Measurements from ENCODE around the gene FAM3A. TPM values are rescaled to one million over a fixed set of nuclear protein-coding genes. Genes with fewer than 3 reads are reported as not detected.

Gene FAM3A
- total and polyA plus RNA-seq, 7 experiments from 2014 or later = 22.2 to 63.7 (median 43.0) TPM

GRCh38 chrX:154515090-154515965 is 704 bp downstream of the FAM3A start:
- H3K36me3 ChIP-seq (ENCODE audit: control insufficient read depth in 2 of 3, insufficient read depth in 3 of 3, low read length in 3 of 3) = no peaks in the 10 kb centered on the region
- H3K4me1 ChIP-seq (ENCODE audit: control insufficient read depth in 2 of 2, insufficient read depth in 2 of 2, low read length in 2 of 2) = peaks cover 6 to 12% of the 10 kb centered on the region in 2 donors
- H3K4me1 Mint-ChIP-seq = peaks cover 18 to 39% (median 30%) of the 10 kb centered on the region in 7 donors
- peaks cover 0 to 13% (median 3%) of the 10 kb centered on the region in 5 donors for H3K36me3 Mint-ChIP-seq
- peak overlapping the region; percentile 93 for H3K27ac ChIP-seq (ENCODE audit: low read depth, low read length)
- H3K27me3 Mint-ChIP-seq = no peaks in the 10 kb centered on the region
- CTCF ChIA-PET = no interaction called here
- H3K4me3 Mint-ChIP-seq = peak overlapping the region; percentile 75 to 89 (median 83)
- POLR2A ChIA-PET = interaction anchor here (0.6 to 5.5 kb wide), 11 partner anchors 8 to 544 kb away, joined by 3 to 69 read pairs (median 3); partner anchors contain the start of genes IKBKG, RPL10, SLC10A3 and UBL4A
- H3K27ac Mint-ChIP-seq = peak overlapping the region; percentile 8 to 95 (median 87)
- peak overlapping the region; percentile 55 for H3K4me3 ChIP-seq (ENCODE audit: low read length)
- DNase-seq (no peak), ATAC-seq (no peak)
- intact Hi-C loops (cut with micrococcal nuclease) = loop anchor here in 1 of 2 donors (10.0 kb wide), 1 partner anchor 141 kb away; the partner anchor contains the start of genes EMD and FLNA
- no peaks in the 10 kb centered on the region for H3K27me3 ChIP-seq (ENCODE audit: control insufficient read depth in 2 of 2, insufficient read depth in 2 of 2, low read length in 2 of 2)
- no peaks in the 10 kb centered on the region for H3K9me3 ChIP-seq (ENCODE audit: control insufficient read depth in 2 of 3, low read length in 3 of 3)
- peaks cover 0 to 5% (median 0%) of the 10 kb centered on the region in 11 donors for H3K9me3 Mint-ChIP-seq

GRCh38 chrX:154513716-154514115 is 2.3 kb downstream of the FAM3A start:
- H3K4me3 ChIP-seq (ENCODE audit: low read length) = no peak overlapping the region
- H3K27me3 ChIP-seq (ENCODE audit: control insufficient read depth in 2 of 2, insufficient read depth in 2 of 2, low read length in 2 of 2) = no peaks in the 10 kb centered on the region
- no peak for ATAC-seq
- Mint-ChIP-seq H3K27me3 (no peaks in the 10 kb centered on the region), H3K36me3 (peaks cover 11 to 25% (median 14%) of the 10 kb centered on the region in 5 donors), H3K9me3 (peaks cover 0 to 5% (median 0%) of the 10 kb centered on the region in 11 donors), H3K4me1 (peaks cover 18 to 39% (median 35%) of the 10 kb centered on the region in 7 donors), H3K4me3 (peak overlapping the region in 9 of 10 donors; percentile 27 to 67 (median 52)), H3K27ac (peak overlapping the region; percentile 38 to 93 (median 71))
- H3K27ac ChIP-seq (ENCODE audit: low read depth, low read length) = no peak overlapping the region
- ChIA-PET POLR2A (interaction anchor here (2.6 to 5.5 kb wide), 2 partner anchors 13 to 25 kb away, joined by 7 to 69 read pairs; partner anchors contain the start of genes SLC10A3 and UBL4A), CTCF (interaction anchor here (0.6 kb wide), 1 partner anchor 22 kb away, joined by 3 read pairs; no protein-coding TSS in a partner anchor)
- intact Hi-C loops (cut with micrococcal nuclease) = loop anchor here in 1 of 2 donors (10.0 kb wide), 1 partner anchor 139 kb away; the partner anchor contains the start of genes EMD and FLNA
- H3K36me3 ChIP-seq (ENCODE audit: control insufficient read depth in 2 of 3, insufficient read depth in 3 of 3, low read length in 3 of 3) = peaks cover 0 to 12% (median 0%) of the 10 kb centered on the region in 3 experiments
- peaks cover 6 to 12% of the 10 kb centered on the region in 2 donors for H3K4me1 ChIP-seq (ENCODE audit: control insufficient read depth in 2 of 2, insufficient read depth in 2 of 2, low read length in 2 of 2)
- DNase-seq = no peak
- no peaks in the 10 kb centered on the region for H3K9me3 ChIP-seq (ENCODE audit: control insufficient read depth in 2 of 3, low read length in 3 of 3)

DNA sequence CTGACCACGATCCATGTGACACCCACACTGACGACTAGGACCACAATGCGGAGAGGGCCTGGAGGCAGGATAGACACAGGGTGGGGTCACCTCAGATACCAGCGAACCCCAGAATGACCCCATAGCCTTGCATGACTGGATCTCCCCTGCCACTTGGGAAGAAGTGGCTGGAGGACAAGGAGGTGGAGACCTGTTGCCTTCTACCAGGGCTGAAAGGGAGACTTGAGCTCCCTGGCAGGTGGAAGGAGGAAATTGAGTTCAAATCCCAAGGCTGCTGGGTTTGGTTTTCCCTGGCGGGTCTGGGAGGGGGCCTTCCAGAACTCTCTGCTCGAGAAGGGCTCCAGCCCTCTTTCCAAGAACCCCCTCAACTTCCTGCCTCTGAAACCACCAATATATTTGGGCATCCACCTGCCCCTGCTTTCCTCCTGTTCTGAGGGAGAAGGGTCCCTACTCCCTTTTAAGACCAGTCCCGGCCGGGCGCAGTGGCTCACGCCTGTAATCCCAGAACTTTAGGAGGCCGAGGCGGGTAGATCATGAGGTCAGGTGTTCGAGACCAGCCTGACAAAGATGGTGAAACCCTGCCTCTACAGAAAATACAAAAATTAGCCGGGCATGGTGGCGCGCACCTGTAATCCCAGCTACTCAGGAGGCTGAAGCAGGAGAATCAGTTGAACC is 3.0 kb downstream of the FAM3A start:
- CTCF ChIA-PET = no interaction called here
- H3K4me1 ChIP-seq (ENCODE audit: control insufficient read depth in 2 of 2, insufficient read depth in 2 of 2, low read length in 2 of 2) = peaks cover 6 to 12% of the 10 kb centered on the region in 2 donors

GRCh38 chrX:154511761-154512160 is 4.3 kb downstream of the FAM3A start:
- Mint-ChIP-seq H3K27ac (peak overlapping the region; percentile 79 to 93 (median 87)), H3K27me3 (no peaks in the 10 kb centered on the region), H3K9me3 (peaks cover 0 to 4% (median 0%) of the 10 kb centered on the region in 11 donors), H3K4me3 (peak overlapping the region in 7 of 10 donors; percentile 7 to 66 (median 48)), H3K36me3 (peaks cover 11 to 29% (median 15%) of the 10 kb centered on the region in 5 donors), H3K4me1 (peaks cover 18 to 39% (median 35%) of the 10 kb centered on the region in 7 donors)
- H3K4me3 ChIP-seq (ENCODE audit: low read length) = no peak overlapping the region
- POLR2A ChIA-PET = no interaction called here
- no peak for DNase-seq
- peaks cover 6 to 11% of the 10 kb centered on the region in 2 donors for H3K4me1 ChIP-seq (ENCODE audit: control insufficient read depth in 2 of 2, insufficient read depth in 2 of 2, low read length in 2 of 2)
- no peaks in the 10 kb centered on the region for H3K27me3 ChIP-seq (ENCODE audit: control insufficient read depth in 2 of 2, insufficient read depth in 2 of 2, low read length in 2 of 2)
- peaks cover 0 to 26% (median 0%) of the 10 kb centered on the region in 3 experiments for H3K36me3 ChIP-seq (ENCODE audit: control insufficient read depth in 2 of 3, insufficient read depth in 3 of 3, low read length in 3 of 3)
- intact Hi-C loops (cut with micrococcal nuclease) = loop anchor here in 1 of 2 donors (10.0 kb wide), 1 partner anchor 137 kb away; the partner anchor contains the start of genes EMD and FLNA
- ATAC-seq = no peak
- CTCF ChIA-PET = no interaction called here
- H3K27ac ChIP-seq (ENCODE audit: low read depth, low read length) = peak overlapping the region; percentile 66
- H3K9me3 ChIP-seq (ENCODE audit: control insufficient read depth in 2 of 3, low read length in 3 of 3) = no peaks in the 10 kb centered on the region

More for the DNA sequence above, 3.0 kb downstream of the FAM3A start:
- intact Hi-C loops (cut with micrococcal nuclease) = loop anchor here in 1 of 2 donors (10.0 kb wide), 1 partner anchor 138 kb away; the partner anchor contains the start of genes EMD and FLNA
- H3K9me3 ChIP-seq (ENCODE audit: control insufficient read depth in 2 of 3, low read length in 3 of 3) = no peaks in the 10 kb centered on the region
- DNase-seq (no peak), ATAC-seq (no peak)
- no peak overlapping the region for H3K4me3 ChIP-seq (ENCODE audit: low read length)
- POLR2A ChIA-PET = interaction anchor here (2.6 to 5.5 kb wide), 2 partner anchors 14 to 25 kb away, joined by 7 to 69 read pairs; partner anchors contain the start of genes SLC10A3 and UBL4A
- H3K9me3 Mint-ChIP-seq = peaks cover 0 to 5% (median 0%) of the 10 kb centered on the region in 11 donors
- peaks cover 0 to 15% (median 0%) of the 10 kb centered on the region in 3 experiments for H3K36me3 ChIP-seq (ENCODE audit: control insufficient read depth in 2 of 3, insufficient read depth in 3 of 3, low read length in 3 of 3)
- H3K4me1 Mint-ChIP-seq = peaks cover 18 to 39% (median 35%) of the 10 kb centered on the region in 7 donors
- H3K27ac ChIP-seq (ENCODE audit: low read depth, low read length) = no peak overlapping the region
- H3K27ac Mint-ChIP-seq = peak overlapping the region in 4 of 9 donors; percentile 13 to 84 (median 64)
- no peaks in the 10 kb centered on the region for H3K27me3 Mint-ChIP-seq
- H3K27me3 ChIP-seq (ENCODE audit: control insufficient read depth in 2 of 2, insufficient read depth in 2 of 2, low read length in 2 of 2) = no peaks in the 10 kb centered on the region
- H3K36me3 Mint-ChIP-seq = peaks cover 11 to 29% (median 15%) of the 10 kb centered on the region in 5 donors
- H3K4me3 Mint-ChIP-seq = peak overlapping the region in 4 of 10 donors; percentile 23 to 58 (median 45)

- Mint-ChIP-seq H3K27ac (peak overlapping the region in 1 of 9 donors; percentile 23), H3K4me1 (peaks cover 13 to 28% (median 23%) of the 10 kb centered on the region in 7 donors), H3K27me3 (no peaks in the 10 kb centered on the region), H3K36me3 (peaks cover 11 to 30% (median 15%) of the 10 kb centered on the region in 5 donors), H3K4me3 (peak overlapping the region in 1 of 10 donors; percentile 45), H3K9me3 (peaks cover 0 to 3% (median 0%) of the 10 kb centered on the region in 11 donors)
- Histone ChIP-seq H3K4me3 (ENCODE audit: low read length) (no peak overlapping the region), H3K4me1 (ENCODE audit: control insufficient read depth in 2 of 2, insufficient read depth in 2 of 2, low read length in 2 of 2) (peaks cover 5 to 6% of the 10 kb centered on the region in 2 donors), H3K27me3 (ENCODE audit: control insufficient read depth in 2 of 2, insufficient read depth in 2 of 2, low read length in 2 of 2) (no peaks in the 10 kb centered on the region), H3K27ac (ENCODE audit: low read depth, low read length) (no peak overlapping the region), H3K36me3 (ENCODE audit: control insufficient read depth in 2 of 3, insufficient read depth in 3 of 3, low read length in 3 of 3) (peaks cover 0 to 45% (median 0%) of the 10 kb centered on the region in 3 experiments), H3K9me3 (ENCODE audit: control insufficient read depth in 2 of 3, low read length in 3 of 3) (no peaks in the 10 kb centered on the region)
- no peak for ATAC-seq
- ChIA-PET CTCF (no interaction called here), POLR2A (interaction anchor here (0.6 to 1.5 kb wide), 2 partner anchors 18 to 32 kb away, joined by 3 read pairs; no protein-coding TSS in a partner anchor)
- intact Hi-C loops (cut with micrococcal nuclease) = no loop called here
- no peak for DNase-seq
These were observed 6.6 kb downstream of the FAM3A start for GRCh38 chrX:154509455-154509854.

- peak overlapping the region in 2 of 9 donors; percentile 21 to 31 for H3K27ac Mint-ChIP-seq
- H3K4me1 ChIP-seq (ENCODE audit: control insufficient read depth in 2 of 2, insufficient read depth in 2 of 2, low read length in 2 of 2) = peaks cover 5 to 6% of the 10 kb centered on the region in 2 donors
- H3K27me3 ChIP-seq (ENCODE audit: control insufficient read depth in 2 of 2, insufficient read depth in 2 of 2, low read length in 2 of 2) = no peaks in the 10 kb centered on the region
- CTCF ChIA-PET = no interaction called here
- peaks cover 0 to 3% (median 0%) of the 10 kb centered on the region in 11 donors for H3K9me3 Mint-ChIP-seq
- no peak overlapping the region for H3K27ac ChIP-seq (ENCODE audit: low read depth, low read length)
- H3K36me3 ChIP-seq (ENCODE audit: control insufficient read depth in 2 of 3, insufficient read depth in 3 of 3, low read length in 3 of 3) = peaks cover 0 to 45% (median 0%) of the 10 kb centered on the region in 3 experiments
- H3K4me3 Mint-ChIP-seq = no peak overlapping the region
- H3K9me3 ChIP-seq (ENCODE audit: control insufficient read depth in 2 of 3, low read length in 3 of 3) = no peaks in the 10 kb centered on the region
- peaks cover 10 to 24% (median 11%) of the 10 kb centered on the region in 5 donors for H3K36me3 Mint-ChIP-seq
- POLR2A ChIA-PET = no interaction called here
- intact Hi-C loops (cut with micrococcal nuclease) = no loop called here
- ATAC-seq (no peak), DNase-seq (no peak)
- H3K4me3 ChIP-seq (ENCODE audit: low read length) = no peak overlapping the region
- peaks cover 6 to 21% (median 16%) of the 10 kb centered on the region in 7 donors for H3K4me1 Mint-ChIP-seq
- H3K27me3 Mint-ChIP-seq = no peaks in the 10 kb centered on the region
These were observed 7.7 kb downstream of the FAM3A start for GRCh38 chrX:154508384-154508745.

Data from naive thymus-derived CD4-positive, alpha-beta T cell (primary cell).